H1 (cell line): ENCODE results near the gene KISS1R.

Experiments used
- HDAC2 ChIP-seq, 2 experiments: fragments of 300-600 bp in 1 of 2; sonication (generic) in 1 of 2; IDR thresholded peaks; 2 replicates each; pipeline ENCODE4 v1.6.1; 2011 to 2012; ENCODE audit warnings: low read depth in 2 of 2, low read length in 2 of 2, mild to moderate bottlenecking in 2 of 2, moderate library complexity in 2 of 2, borderline replicate concordance in 1 of 2, inconsistent platforms in 1 of 2
- MAFK ChIP-seq: IDR thresholded peaks from 2 replicates; pipeline ENCODE4 v1.6.1; 2012; ENCODE audit warnings: low read depth, mild to moderate bottlenecking, improper control_type of control experiment, low read length
- RAD21 ChIP-seq, 2 experiments: IDR thresholded peaks in 1 of 2; conservative IDR thresholded peaks in 1 of 2; 2 replicates each; pipeline ENCODE4 v1.6.1; 2011; ENCODE audit warnings: low read depth in 2 of 2, low read length in 2 of 2, improper control_type of control experiment in 1 of 2, inconsistent platforms in 1 of 2, mild to moderate bottlenecking in 1 of 2, moderate library complexity in 1 of 2
- SP1 ChIP-seq: IDR thresholded peaks from 2 replicates; pipeline ENCODE4 v1.6.1; 2011; ENCODE audit warnings: low read depth, low read length
- TAF1 ChIP-seq: IDR thresholded peaks from 2 replicates; pipeline ENCODE4 v1.6.1; 2011; ENCODE audit warnings: mild to moderate bottlenecking, low read depth, low read length
- TF ChIP-seq, protein P1 (sequence below), 3 experiments: IDR thresholded peaks; 1 replicate in 2 of 3; 2 replicates in 1 of 3; pipeline versions ENCODE4 v1.5.1 to v1.6.1; 2011; ENCODE audit warnings: low read length in 3 of 3, mild to moderate bottlenecking in 3 of 3, inconsistent platforms in 2 of 3, low read depth in 1 of 3, moderate library complexity in 1 of 3; ENCODE audit not compliant: insufficient read depth in 1 of 3; ENCODE audit errors: control extremely low read depth in 1 of 3

- no peak for TF ChIP-seq TAF1
- TF ChIP-seq MAFK: no peak
- no peak for TF ChIP-seq SP1
- TF ChIP-seq, protein P1, sequence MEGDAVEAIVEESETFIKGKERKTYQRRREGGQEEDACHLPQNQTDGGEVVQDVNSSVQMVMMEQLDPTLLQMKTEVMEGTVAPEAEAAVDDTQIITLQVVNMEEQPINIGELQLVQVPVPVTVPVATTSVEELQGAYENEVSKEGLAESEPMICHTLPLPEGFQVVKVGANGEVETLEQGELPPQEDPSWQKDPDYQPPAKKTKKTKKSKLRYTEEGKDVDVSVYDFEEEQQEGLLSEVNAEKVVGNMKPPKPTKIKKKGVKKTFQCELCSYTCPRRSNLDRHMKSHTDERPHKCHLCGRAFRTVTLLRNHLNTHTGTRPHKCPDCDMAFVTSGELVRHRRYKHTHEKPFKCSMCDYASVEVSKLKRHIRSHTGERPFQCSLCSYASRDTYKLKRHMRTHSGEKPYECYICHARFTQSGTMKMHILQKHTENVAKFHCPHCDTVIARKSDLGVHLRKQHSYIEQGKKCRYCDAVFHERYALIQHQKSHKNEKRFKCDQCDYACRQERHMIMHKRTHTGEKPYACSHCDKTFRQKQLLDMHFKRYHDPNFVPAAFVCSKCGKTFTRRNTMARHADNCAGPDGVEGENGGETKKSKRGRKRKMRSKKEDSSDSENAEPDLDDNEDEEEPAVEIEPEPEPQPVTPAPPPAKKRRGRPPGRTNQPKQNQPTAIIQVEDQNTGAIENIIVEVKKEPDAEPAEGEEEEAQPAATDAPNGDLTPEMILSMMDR (IDR thresholded peaks at IDR 0.05; ENCODE audit: control extremely low read depth in 1 of 3, insufficient read depth in 1 of 3, low read depth in 1 of 3, low read length in 3 of 3): no peak
- no peak for TF ChIP-seq HDAC2 (IDR thresholded peaks at IDR 0.05; ENCODE audit: borderline replicate concordance in 1 of 2, low read depth in 2 of 2, low read length in 2 of 2)
- no peak for TF ChIP-seq RAD21 (IDR thresholded peaks at IDR 0.05 in 1 of 2, conservative IDR thresholded peaks at IDR 0.05 in 1 of 2; ENCODE audit: low read depth in 2 of 2, low read length in 2 of 2)
Measured at GRCh38 chr19:920051-920864, 3.1 kb downstream of the KISS1R start.
